ENCODE measurements around the gene SENP5. TPM values are rescaled to one million over a fixed set of nuclear protein-coding genes. Genes with fewer than 3 reads are reported as not detected.

SENP5 gene
- polyA plus RNA-seq, 3 donors = 6.7 to 10.4 (median 8.4) TPM

- WGBS (ENCODE audit: insufficient coverage) = 99% methylated on average over 10 of the region's 13 CpGs
- H3K27me3 Mint-ChIP-seq (ENCODE audit: low read depth in 3 of 3) = peaks cover 3 to 4% (median 4%) of the 10 kb centered on the region in 3 donors
- H3K36me3 ChIP-seq (replicated peaks in 1 of 2; ENCODE audit: control insufficient read depth in 1 of 2, insufficient read depth in 2 of 2, low read length in 2 of 2) = no peaks in the 10 kb centered on the region
- H3K27ac ChIP-seq (ENCODE audit: low read depth in 1 of 2, low read length in 2 of 2) = no peak overlapping the region
- H3K4me1 ChIP-seq (ENCODE audit: control insufficient read depth in 1 of 2, insufficient read depth in 2 of 2, low read length in 2 of 2) = no peaks in the 10 kb centered on the region
- H3K9ac ChIP-seq (ENCODE audit: insufficient read depth, low read length, poor library complexity, severe bottlenecking) = no peak overlapping the region
- H3K27me3 ChIP-seq (ENCODE audit: control insufficient read depth in 2 of 2, insufficient read depth in 2 of 2, low read length in 2 of 2) = no peaks in the 10 kb centered on the region
- peaks cover 5 to 10% of the 10 kb centered on the region in 2 donors for H3K9me3 ChIP-seq (replicated peaks in 1 of 2; ENCODE audit: control insufficient read depth in 1 of 2, insufficient read depth in 1 of 2, low read length in 2 of 2)
- DNase-seq = no peak
- H3K9me3 Mint-ChIP-seq = peaks cover 11 to 19% (median 16%) of the 10 kb centered on the region in 7 donors
- H3K4me2 ChIP-seq (replicated peaks; ENCODE audit: extremely low read depth, low read length, poor library complexity, severe bottlenecking) = no peak overlapping the region
- no peak overlapping the region for H2AFZ ChIP-seq (ENCODE audit: insufficient read depth, low read depth, low read length, poor library complexity, severe bottlenecking)
- no peak overlapping the region for H3K4me3 ChIP-seq (replicated peaks in 1 of 3; ENCODE audit: low read depth in 2 of 3, low read length in 3 of 3)
- no peaks in the 10 kb centered on the region for H3K36me3 Mint-ChIP-seq
- peaks cover 3% of the 10 kb centered on the region for H3K4me1 Mint-ChIP-seq
- H3K4me3 Mint-ChIP-seq = no peak overlapping the region
- H4K20me1 ChIP-seq (ENCODE audit: insufficient read depth, low read length) = no peaks in the 10 kb centered on the region
- no peak for TF ChIP-seq CTCF (IDR thresholded peaks at IDR 0.05)
- no peaks in the 10 kb centered on the region for H3K79me2 ChIP-seq (ENCODE audit: insufficient read depth, low read length)
- H3K27ac Mint-ChIP-seq = no peak overlapping the region
- intact Hi-C loops (cut with micrococcal nuclease) = no loop called here
Observed at GRCh38 chr3:196981657-196982056, 113.9 kb downstream of the SENP5 start.

GRCh38 chr3:196983186-196983585, 115.5 kb downstream of the SENP5 start:
- H3K27me3 Mint-ChIP-seq (ENCODE audit: low read depth in 3 of 3) = peaks cover 3 to 4% (median 3%) of the 10 kb centered on the region in 3 donors
- H3K36me3 Mint-ChIP-seq = no peaks in the 10 kb centered on the region
- TF ChIP-seq CTCF (IDR thresholded peaks at IDR 0.05) = no peak
- H3K4me3 ChIP-seq (replicated peaks in 1 of 3; ENCODE audit: low read depth in 2 of 3, low read length in 3 of 3) = no peak overlapping the region
- H3K4me2 ChIP-seq (replicated peaks; ENCODE audit: extremely low read depth, low read length, poor library complexity, severe bottlenecking) = no peak overlapping the region
- no peak overlapping the region for H2AFZ ChIP-seq (ENCODE audit: insufficient read depth, low read depth, low read length, poor library complexity, severe bottlenecking)
- H3K9me3 Mint-ChIP-seq = peaks cover 11 to 19% (median 16%) of the 10 kb centered on the region in 7 donors
- H3K9ac ChIP-seq (ENCODE audit: insufficient read depth, low read length, poor library complexity, severe bottlenecking) = no peak overlapping the region
- peaks cover 5 to 10% of the 10 kb centered on the region in 2 donors for H3K9me3 ChIP-seq (replicated peaks in 1 of 2; ENCODE audit: control insufficient read depth in 1 of 2, insufficient read depth in 1 of 2, low read length in 2 of 2)
- H3K27ac Mint-ChIP-seq = no peak overlapping the region
- no peak overlapping the region for H3K4me3 Mint-ChIP-seq
- intact Hi-C loops (cut with micrococcal nuclease) = no loop called here
- no peaks in the 10 kb centered on the region for H3K4me1 ChIP-seq (ENCODE audit: control insufficient read depth in 1 of 2, insufficient read depth in 2 of 2, low read length in 2 of 2)
- H3K27ac ChIP-seq (ENCODE audit: low read depth in 1 of 2, low read length in 2 of 2) = no peak overlapping the region
- no CpG with 5 or more reads among the region's 1 CpG for WGBS (ENCODE audit: insufficient coverage)
- H3K36me3 ChIP-seq (replicated peaks in 1 of 2; ENCODE audit: control insufficient read depth in 1 of 2, insufficient read depth in 2 of 2, low read length in 2 of 2) = no peaks in the 10 kb centered on the region
- H4K20me1 ChIP-seq (ENCODE audit: insufficient read depth, low read length) = no peaks in the 10 kb centered on the region
- H3K4me1 Mint-ChIP-seq = peaks cover 3% of the 10 kb centered on the region
- H3K79me2 ChIP-seq (ENCODE audit: insufficient read depth, low read length) = no peaks in the 10 kb centered on the region
- no peaks in the 10 kb centered on the region for H3K27me3 ChIP-seq (ENCODE audit: control insufficient read depth in 2 of 2, insufficient read depth in 2 of 2, low read length in 2 of 2)
- no peak for DNase-seq

Other genes with a start within 250 kb of the SENP5 start
- gene NRROS, start 228.2 kb upstream of the SENP5 start, polyA plus RNA-seq = 100 to 1,000 TPM in 1 of 3 donors, 1 to 10 TPM in 2; 5.9 to 109 (median 7.5) TPM
- 1 to 10 TPM; 1.7 to 3.2 (median 2.7) TPM for gene CEP19, start 155.7 kb upstream of the SENP5 start, polyA plus RNA-seq
- gene PIGX, start 155.5 kb upstream of the SENP5 start, polyA plus RNA-seq = 10 to 100 TPM; 11.8 to 44.9 (median 29.8) TPM
- gene PAK2, start 128.1 kb upstream of the SENP5 start, polyA plus RNA-seq = 10 to 100 TPM; 32.4 to 44.2 (median 33.2) TPM
- gene NCBP2, start 74.6 kb downstream of the SENP5 start, polyA plus RNA-seq = 10 to 100 TPM; 26.1 to 42.9 (median 33.4) TPM
- 1 to 10 TPM; 1.6 to 3.8 (median 1.9) TPM for gene PIGZ, start 100.9 kb downstream of the SENP5 start, polyA plus RNA-seq
- gene MELTF, start 161.9 kb downstream of the SENP5 start, polyA plus RNA-seq = 1 to 10 TPM in 1 of 3 donors, under 1 TPM in 2; 0.34 to 2.8 (median 0.36) TPM

All from CD14-positive monocyte (primary cell).